ENCODE results near the gene SLC43A2.

DNA sequence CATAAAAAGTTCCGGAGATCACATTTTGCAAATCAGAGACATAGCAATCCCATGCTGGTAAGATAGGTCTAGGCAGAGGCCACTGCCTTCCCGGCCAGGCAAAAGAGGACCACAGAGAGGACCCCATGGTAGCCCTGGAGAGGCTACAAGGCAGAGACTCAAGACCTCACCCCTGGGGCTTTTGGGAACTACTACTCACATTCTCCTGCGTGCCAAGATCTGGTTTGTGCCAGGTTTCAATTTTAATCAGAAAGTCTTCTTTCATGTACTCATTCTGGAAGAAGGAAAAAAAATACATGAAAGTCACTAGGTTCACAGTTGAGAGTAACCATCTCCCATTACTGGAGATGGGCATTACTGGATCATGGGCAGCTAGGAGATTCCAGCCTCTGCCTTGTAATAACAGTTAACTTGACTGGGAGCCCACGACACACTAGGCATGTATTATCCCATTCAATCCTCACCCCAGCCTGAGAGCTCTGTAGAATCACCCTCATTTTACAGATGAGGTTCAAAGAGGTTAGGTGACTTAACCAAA lies 87.2 kb downstream of the SLC43A2 start:
- TF ChIP-seq POLR2A (IDR thresholded peaks at IDR 0.05; ENCODE audit: low read depth, low read length): no peak
- no peak for TF ChIP-seq POLR2AphosphoS5 (IDR thresholded peaks at IDR 0.05; ENCODE audit: low read depth, low read length)
- TF ChIP-seq POU2F2 (IDR thresholded peaks at IDR 0.05; ENCODE audit: low read depth, low read length): no peak
- TF ChIP-seq TAF1 (IDR thresholded peaks at IDR 0.05; ENCODE audit: low read depth, low read length): no peak
- no peak for TF ChIP-seq PAX5 (IDR thresholded peaks at IDR 0.05; ENCODE audit: insufficient read depth, low read length, severe bottlenecking)
- TF ChIP-seq SPI1 (IDR thresholded peaks at IDR 0.05; ENCODE audit: low read depth, low read length): no peak
